Stomach (tissue), 4 donors: ENCODE data around the gene KLHDC3.

Experiments used
- CTCF ChIP-seq, 7 experiments: fragments of 450-650 bp in 4 of 7; fragments of 200-600 bp in 3 of 7; sonication (generic) in 3 of 7; IDR thresholded peaks; one replicate each; pipeline ENCODE4 v1.5.1; 2016 to 2019; ENCODE audit warnings: antibody characterized with exemption in 7 of 7, control low read depth in 2 of 7, mild to moderate bottlenecking in 1 of 7
- EP300 ChIP-seq: sonication (generic); formaldehyde crosslinking; IDR thresholded peaks from one replicate; pipeline ENCODE4 v1.6.1; 2017; ENCODE audit warnings: antibody characterized with exemption

GRCh38 chr6:43059168-43060033 lies 45.4 kb downstream of the KLHDC3 start, which contains the start of the genes KLC4 and MRPL2:
- TF ChIP-seq CTCF (IDR thresholded peaks at IDR 0.05), result no peak
- TF ChIP-seq EP300, result no peak
